Motor neuron (in vitro differentiated cells): ENCODE data around the gene SLFN14. TPM values are rescaled to one million over a fixed set of nuclear protein-coding genes. Genes with fewer than 3 reads are reported as not detected.

Source experiments
- ATAC-seq, 8 experiments: fragments of 200-7000 bp; cut with Tn5 transposase; replicated peaks in 6 of 8; 2 replicates each; pipeline ENCODE4 v1.8.0; 2021; ENCODE audit warnings: mild to moderate bottlenecking in 8 of 8, moderate library complexity in 8 of 8
- H3K27ac ChIP-seq, 2 donors: fragments of 250-450 bp; sonication (Bioruptor Pico); 2 replicates each; pipeline ENCODE4 v1.9.0; 2021; ENCODE audit warnings: antibody characterized with exemption in 2 of 2, mild to moderate bottlenecking in 2 of 2, moderate library complexity in 1 of 2
- H3K4me1 ChIP-seq, 2 donors: fragments of 250-450 bp; sonication (Bioruptor Pico); replicated peaks in 1 of 2; 2 replicates each; pipeline ENCODE4 v1.6.1; 2021; ENCODE audit warnings: antibody characterized with exemption in 2 of 2, mild to moderate bottlenecking in 2 of 2, moderate library complexity in 1 of 2
- H3K4me3 ChIP-seq, 5 donors: fragments of 250-450 bp; sonication (Bioruptor Pico); 2 replicates each; pipeline ENCODE4 v1.9.0; 2021; ENCODE audit warnings: antibody characterized with exemption in 5 of 5, mild to moderate bottlenecking in 5 of 5, moderate library complexity in 4 of 5
- WGBS, 10 experiments: fragments of 450-650 bp; shearing (Covaris generic); methylation state at CpG; one replicate each; pipeline ENCODE4 v1.0.0; 2022; 5-methylcytosine and 5-hydroxymethylcytosine counted together
- in situ Hi-C, 9 experiments: fragments of 400-800 bp; cut with MboI; loops; one replicate each; pipeline ENCODE4 v1.15.0; 2021; ENCODE audit warnings: low sequenced_read_pairs in 9 of 9, low pct_unique_long_range_greater_than_20kb in 2 of 9; ENCODE audit not compliant: unreplicated experiment in 9 of 9
- total RNA-seq, 8 experiments: library from RNA; unstranded; fragments of 300-600 nt; gene quantifications; 2 replicates each; pipeline versions ENCODE4 v1.2.3 to v1.2.4, GENCODE V29; 2022

The SLFN14 gene
- total RNA-seq, 8 experiments from 2014 or later = 0.08 to 0.45 (median 0.10) TPM; not detected in 3

- H3K4me3 ChIP-seq = no peak overlapping the region
- H3K4me1 ChIP-seq = no peaks in the 10 kb centered on the region
- in situ Hi-C loops = no loop called here
- WGBS, 10 experiments = 0 to 86% (median 70%) methylated on average over 1 to 2 of the region's 4 CpGs; no CpG with 5 or more reads in 1 of the 10 experiments
- ATAC-seq = no peak
- H3K27ac ChIP-seq = no peak overlapping the region
These were observed 7.3 kb downstream of the SLFN14 start for GRCh38 chr17:35553310-35553709.

- no peak overlapping the region for H3K4me3 ChIP-seq
- no peak overlapping the region for H3K27ac ChIP-seq
- 11 to 73% (median 17%) methylated on average over 1 of the region's 1 CpG; no CpG with 5 or more reads in 7 of the 10 experiments for WGBS, 10 experiments
- no peaks in the 10 kb centered on the region for H3K4me1 ChIP-seq
- in situ Hi-C loops = loop anchor here in 6 of 9 experiments (25.0 kb wide), 3 partner anchors 237 to 1137 kb away; no protein-coding TSS in a partner anchor
- no peak for ATAC-seq
These were observed 11.6 kb downstream of the SLFN14 start for GRCh38 chr17:35548978-35549377.

DNA sequence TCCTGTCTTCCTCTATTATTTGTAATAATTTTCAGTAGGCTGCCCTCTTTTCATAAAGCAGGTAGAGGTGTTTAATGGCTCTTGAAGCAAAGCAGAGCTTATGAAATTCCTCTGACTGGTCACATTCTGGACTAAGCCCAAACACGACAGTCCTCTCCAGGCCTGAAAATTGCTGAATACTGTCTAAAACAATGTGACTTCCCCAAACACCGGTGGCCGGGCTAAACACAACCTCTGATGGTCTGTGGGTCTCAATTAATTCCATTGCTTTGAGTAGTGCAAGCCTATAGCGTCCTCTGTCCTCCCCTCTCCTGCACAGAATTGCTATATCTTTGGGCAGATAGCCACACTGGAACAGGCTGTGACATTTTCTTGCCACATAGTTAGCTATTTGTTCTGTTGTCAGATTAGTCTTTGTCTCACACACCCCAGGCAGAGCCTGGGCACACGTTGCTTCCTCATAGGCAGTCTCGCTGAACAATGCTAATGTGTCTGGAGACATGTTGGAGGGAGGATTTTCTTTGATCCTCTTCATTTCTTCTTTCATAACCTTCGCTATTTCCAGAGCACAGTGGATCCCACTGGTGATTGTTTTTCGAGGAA, 12.3 kb downstream of the SLFN14 start:
- H3K4me3 ChIP-seq = no peak overlapping the region
- ATAC-seq = no peak
- 5 to 93% (median 33%) methylated on average over 3 to 6 of the region's 8 CpGs; no CpG with 5 or more reads in 3 of the 10 experiments for WGBS, 10 experiments
- in situ Hi-C loops = loop anchor here in 6 of 9 experiments (25.0 kb wide), 3 partner anchors 236 to 1136 kb away; no protein-coding TSS in a partner anchor
- no peak overlapping the region for H3K27ac ChIP-seq
- H3K4me1 ChIP-seq = no peaks in the 10 kb centered on the region

DNA sequence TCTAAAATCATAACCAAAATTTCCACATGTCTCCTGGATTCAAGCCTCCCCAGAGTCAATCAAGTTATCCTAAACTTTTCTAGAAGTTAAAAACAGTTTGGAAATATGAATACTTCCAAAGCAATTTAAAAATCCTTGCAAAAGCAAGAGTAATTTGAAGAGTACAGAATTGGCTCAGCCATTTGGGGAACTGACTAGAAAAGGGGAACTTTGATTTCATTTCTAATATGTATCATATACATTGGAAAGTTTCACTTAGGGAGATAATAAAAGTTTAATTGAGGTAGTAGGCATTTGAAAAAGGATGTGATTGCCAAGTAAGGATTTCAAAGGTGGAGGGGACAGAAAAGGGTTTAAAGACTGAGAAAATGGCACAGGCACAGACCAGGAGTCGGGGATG, 14.1 kb downstream of the SLFN14 start:
- H3K4me3 ChIP-seq = no peak overlapping the region
- WGBS, 10 experiments = 0 to 100% (median 19%) methylated on average over 1 of the region's 1 CpG; no CpG with 5 or more reads in 4 of the 10 experiments

GRCh38 chr17:35545150-35545549, 15.5 kb downstream of the SLFN14 start:
- no peak overlapping the region for H3K27ac ChIP-seq
- H3K4me3 ChIP-seq = no peak overlapping the region
- 0 to 89% (median 35%) methylated on average over 1 of the region's 1 CpG; no CpG with 5 or more reads in 2 of the 10 experiments for WGBS, 10 experiments
- no peaks in the 10 kb centered on the region for H3K4me1 ChIP-seq
- no peak for ATAC-seq
- in situ Hi-C loops = loop anchor here in 6 of 9 experiments (25.0 kb wide), 3 partner anchors 233 to 1133 kb away; no protein-coding TSS in a partner anchor

More for the DNA sequence above, 14.1 kb downstream of the SLFN14 start:
- ATAC-seq = no peak
- in situ Hi-C loops = loop anchor here in 6 of 9 experiments (25.0 kb wide), 3 partner anchors 234 to 1134 kb away; no protein-coding TSS in a partner anchor
- H3K4me1 ChIP-seq = no peaks in the 10 kb centered on the region
- no peak overlapping the region for H3K27ac ChIP-seq

DNA sequence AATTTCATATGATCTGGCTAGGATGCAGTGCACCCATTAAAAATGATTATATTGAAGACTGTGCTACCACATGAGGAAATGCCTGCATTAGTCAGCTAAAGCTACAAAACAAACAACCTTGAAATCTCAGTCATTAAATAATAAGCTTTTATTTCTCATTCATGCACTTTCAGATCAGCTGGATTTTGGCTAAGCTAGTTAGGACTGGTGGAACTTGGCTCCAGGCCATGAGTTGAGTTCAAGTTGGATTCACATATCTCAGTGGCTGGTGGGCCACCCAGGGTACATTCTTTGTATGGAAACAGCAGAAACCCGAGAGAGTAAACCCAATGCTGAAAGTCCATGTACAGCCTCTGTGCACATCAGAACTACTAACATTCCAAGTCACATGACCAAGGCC, 16.8 kb downstream of the SLFN14 start:
- in situ Hi-C loops = loop anchor here in 6 of 9 experiments (25.0 kb wide), 3 partner anchors 232 to 1132 kb away; no protein-coding TSS in a partner anchor
- H3K4me1 ChIP-seq = no peaks in the 10 kb centered on the region
- no peak overlapping the region for H3K4me3 ChIP-seq
- H3K27ac ChIP-seq = no peak overlapping the region
- no peak for ATAC-seq
- WGBS, 10 experiments = 0 to 80% (median 57%) methylated on average over 1 of the region's 1 CpG; no CpG with 5 or more reads in 5 of the 10 experiments

DNA sequence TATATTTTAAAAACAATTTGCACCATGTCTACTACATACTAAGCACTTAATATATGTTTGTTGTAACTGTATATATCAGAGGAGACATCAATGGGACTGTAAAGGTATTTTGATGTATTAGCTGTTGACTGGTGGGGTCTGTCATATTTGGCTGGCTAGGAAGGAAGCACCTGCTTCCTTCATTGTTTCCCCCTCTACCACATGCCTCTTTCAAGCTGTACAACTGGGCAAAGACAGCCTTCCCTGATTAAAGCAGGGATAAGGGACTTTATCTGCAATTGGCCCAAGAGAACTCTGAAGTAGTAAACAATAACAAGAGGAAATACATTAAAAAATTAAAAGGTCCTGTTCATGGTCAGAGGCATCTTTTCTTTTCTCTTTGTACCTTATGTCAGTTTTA, 17.6 kb downstream of the SLFN14 start:
- Histone ChIP-seq H3K4me1 (no peaks in the 10 kb centered on the region), H3K4me3 (no peak overlapping the region), H3K27ac (no peak overlapping the region)
- in situ Hi-C loops = loop anchor here in 6 of 9 experiments (25.0 kb wide), 3 partner anchors 231 to 1131 kb away; no protein-coding TSS in a partner anchor
- ATAC-seq = no peak

GRCh38 chr17:35541434-35541833, 19.2 kb downstream of the SLFN14 start:
- WGBS, 10 experiments = 60 to 79% (median 77%) methylated on average over 1 of the region's 1 CpG; no CpG with 5 or more reads in 6 of the 10 experiments
- ATAC-seq = no peak
- no peak overlapping the region for H3K4me3 ChIP-seq
- H3K4me1 ChIP-seq = no peaks in the 10 kb centered on the region
- no peak overlapping the region for H3K27ac ChIP-seq
- in situ Hi-C loops = loop anchor here in 6 of 9 experiments (25.0 kb wide), 3 partner anchors 229 to 1129 kb away; no protein-coding TSS in a partner anchor

- Histone ChIP-seq H3K4me3 (no peak overlapping the region), H3K27ac (no peak overlapping the region), H3K4me1 (no peaks in the 10 kb centered on the region)
- peak in 2 of 8 experiments; percentile 56 to 57 for ATAC-seq
- WGBS, 10 experiments = 11 to 77% (median 47%) methylated on average over 1 to 6 of the region's 8 CpGs
- in situ Hi-C loops = loop anchor here in 6 of 9 experiments (25.0 kb wide), 3 partner anchors 228 to 1128 kb away; no protein-coding TSS in a partner anchor
These were observed 19.8 kb downstream of the SLFN14 start for GRCh38 chr17:35540589-35541404.

GRCh38 chr17:35539659-35540026, 21.0 kb downstream of the SLFN14 start:
- H3K4me1 ChIP-seq = no peaks in the 10 kb centered on the region
- no peak overlapping the region for H3K4me3 ChIP-seq
- in situ Hi-C loops = loop anchor here in 8 of 9 experiments (5.0 to 25.0 kb wide), 6 partner anchors 225 to 1127 kb away; no protein-coding TSS in a partner anchor
- peak in 1 of 8 experiments; percentile 20 for ATAC-seq
- WGBS, 10 experiments = 22 to 80% (median 36%) methylated on average over 1 to 5 of the region's 5 CpGs; no CpG with 5 or more reads in 1 of the 10 experiments
- H3K27ac ChIP-seq = no peak overlapping the region

GRCh38 chr17:35537601-35538141, 22.9 kb downstream of the SLFN14 start, which contains the start of gene SLFN12L:
Gene SLFN12L (minus strand): TSS chr17:35537678. CDS start chr17:35522364, 15,314 bp downstream.
- in situ Hi-C loops = loop anchor here in 8 of 9 experiments (5.0 to 25.0 kb wide), 6 partner anchors 223 to 1125 kb away; no protein-coding TSS in a partner anchor
- Histone ChIP-seq H3K4me3 (no peak within 1 kb of the TSS), H3K27ac (no peak within 1 kb of the TSS), H3K4me1 (no peaks in the 10 kb centered on the region)
- no peak for ATAC-seq
- WGBS, 10 experiments = 20 to 100% (median 90%) methylated on average over 1 to 2 of the region's 2 CpGs; no CpG with 5 or more reads in 2 of the 10 experiments

DNA sequence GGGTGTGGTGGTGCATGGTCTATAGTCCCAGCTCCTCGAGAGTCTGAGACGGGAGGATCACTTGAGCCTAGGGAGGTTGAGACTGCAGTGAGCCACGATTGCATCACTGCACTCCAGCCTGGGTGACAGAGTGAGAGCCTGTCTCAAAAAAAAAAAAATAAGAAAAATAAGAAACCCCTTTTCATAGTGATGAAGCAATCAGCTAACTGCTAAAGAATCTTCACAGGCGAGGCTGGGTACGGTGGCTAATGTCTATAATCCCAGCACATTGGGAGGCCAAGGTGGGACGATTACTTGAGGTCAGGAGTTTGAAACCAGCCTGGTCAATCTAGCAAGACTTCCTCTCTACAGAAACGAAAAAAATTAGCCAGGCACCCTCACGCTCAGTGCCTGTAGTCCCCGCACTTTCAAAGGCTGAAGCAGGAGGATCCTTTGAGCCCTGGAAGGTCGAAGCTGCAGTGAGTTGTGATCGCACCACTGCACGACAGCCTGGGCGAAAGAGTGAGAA, 23.9 kb downstream of the SLFN14 start:
- in situ Hi-C loops = loop anchor here in 8 of 9 experiments (5.0 to 25.0 kb wide), 6 partner anchors 222 to 1124 kb away; no protein-coding TSS in a partner anchor
- no peak overlapping the region for H3K27ac ChIP-seq
- H3K4me1 ChIP-seq = no peaks in the 10 kb centered on the region
- no peak overlapping the region for H3K4me3 ChIP-seq
- peak in 1 of 8 experiments; percentile 29 for ATAC-seq
- whole genome bisulfite sequencing, 10 experiments = 0 to 97% (median 69%) methylated on average over 1 to 12 of the region's 13 CpGs; no CpG with 5 or more reads in 1 of the 10 experiments
